Bronchial epithelial cell (primary cell): ENCODE data around the gene ESRRA. TPM values are rescaled to one million over a fixed set of nuclear protein-coding genes. Genes with fewer than 3 reads are reported as not detected.
A peak's percentile ranks its signal among the peaks of the same experiment; 100 is the strongest.

Source experiments
- DNase-seq: peaks from one replicate; pipeline ENCODE4 v3.0.0-alpha.2; 2010; ENCODE audit warnings: low read depth
- FAIRE-seq: peaks from 2 replicates; lab custom pipeline; 2011; peaks lifted over from hg19 to GRCh38; lab: Jason Lieb, UNC
- H3K27me3 ChIP-seq: 2 replicates; pipeline ENCODE4 v1.5.1; 2011; ENCODE audit warnings: low read length; ENCODE audit not compliant: control insufficient read depth, insufficient read depth
- H3K36me3 ChIP-seq: 2 replicates; pipeline ENCODE4 v1.5.1; 2011; ENCODE audit warnings: low read length; ENCODE audit not compliant: control insufficient read depth, insufficient read depth
- H3K4me3 ChIP-seq: 2 replicates; pipeline ENCODE4 v1.5.1; 2011; ENCODE audit warnings: mild to moderate bottlenecking, low read depth, low read length, control low read depth
- CTCF ChIP-seq: IDR thresholded peaks from 2 replicates; pipeline ENCODE4 v1.5.1; 2011; ENCODE audit warnings: mild to moderate bottlenecking, moderate library complexity, low read length, control low read depth, inconsistent platforms; ENCODE audit not compliant: insufficient read depth, severe bottlenecking
- total RNA-seq: library from RNA; depleted of rRNA; stranded (reverse); fragments of >200 nt; gene quantifications from 2 replicates; pipeline ENCODE4 v1.2.1, GENCODE V29; 2014

The ESRRA gene
- total RNA-seq, 1 donor from 2014 or later = 139 TPM

- no peak for TF ChIP-seq CTCF
- DNase-seq (no peak), FAIRE-seq (no peak)
- H3K27me3 ChIP-seq = no peaks in the 10 kb centered on the region
- peaks cover 16% of the 10 kb centered on the region for H3K36me3 ChIP-seq
- no peak overlapping the region for H3K4me3 ChIP-seq
These were observed 26.6 kb upstream of the ESRRA start for GRCh38 chr11:64278576-64279190.

DNA sequence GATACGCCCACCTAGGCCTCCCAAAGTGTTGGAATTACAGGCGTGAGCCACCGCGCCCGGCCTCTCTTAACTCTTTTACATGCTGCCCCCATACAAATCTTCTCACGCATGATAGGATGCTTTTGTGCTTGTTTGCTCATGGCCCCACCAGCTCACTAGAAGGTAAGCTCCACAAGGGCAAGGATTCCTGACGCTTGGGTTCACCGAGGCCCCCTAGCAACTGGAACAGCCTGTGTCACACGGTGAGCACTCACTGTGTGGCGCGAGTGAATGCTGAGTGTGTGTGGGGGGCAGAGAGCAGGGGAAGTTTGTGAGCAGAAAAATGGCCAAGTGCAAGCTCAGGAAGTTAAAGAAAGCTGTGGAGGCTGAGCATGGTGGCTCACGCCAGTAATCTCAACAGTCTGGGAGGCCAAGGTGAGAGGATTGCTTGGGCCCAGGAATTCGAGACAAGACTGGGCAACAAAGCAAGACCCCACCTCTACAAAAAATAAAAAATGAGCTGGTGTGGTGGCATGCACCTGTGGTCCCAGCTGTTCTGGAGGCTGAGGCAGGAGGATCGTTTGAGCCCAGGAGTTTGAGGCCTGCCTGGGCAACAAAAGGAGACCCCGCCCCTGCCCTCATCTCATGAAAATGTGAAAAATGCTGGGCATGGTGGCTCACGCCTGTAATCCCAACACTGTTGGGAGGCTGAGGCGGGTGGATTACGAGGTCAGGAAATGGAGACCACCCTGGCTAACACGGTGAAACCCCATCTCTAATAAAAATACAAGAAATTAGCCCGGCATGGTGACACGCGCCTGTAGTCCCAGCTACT lies 23.2 kb upstream of the ESRRA start:
- TF ChIP-seq CTCF = no peak
- H3K36me3 ChIP-seq = peaks cover 9% of the 10 kb centered on the region
- no peak for DNase-seq
- FAIRE-seq = peak; percentile 50
- H3K27me3 ChIP-seq = no peaks in the 10 kb centered on the region
- no peak overlapping the region for H3K4me3 ChIP-seq

GRCh38 chr11:64283092-64283491 lies 22.2 kb upstream of the ESRRA start:
- no peak for TF ChIP-seq CTCF
- H3K36me3 ChIP-seq = peaks cover 9% of the 10 kb centered on the region
- DNase-seq (no peak), FAIRE-seq (no peak)
- H3K27me3 ChIP-seq = no peaks in the 10 kb centered on the region
- no peak overlapping the region for H3K4me3 ChIP-seq

GRCh38 chr11:64284048-64284961 lies 21.0 kb upstream of the ESRRA start, which contains the start of gene BAD:
Gene BAD (minus strand): TSS chr11:64284665. CDS start chr11:64284368, 297 bp downstream.
- FAIRE-seq (peak; percentile 40), DNase-seq (peak; percentile 76)
- peak within 1 kb of the TSS; percentile 72 for H3K4me3 ChIP-seq
- H3K27me3 ChIP-seq = no peaks in the 10 kb centered on the region
- H3K36me3 ChIP-seq = peaks cover 6% of the 10 kb centered on the region
- no peak for TF ChIP-seq CTCF

DNA sequence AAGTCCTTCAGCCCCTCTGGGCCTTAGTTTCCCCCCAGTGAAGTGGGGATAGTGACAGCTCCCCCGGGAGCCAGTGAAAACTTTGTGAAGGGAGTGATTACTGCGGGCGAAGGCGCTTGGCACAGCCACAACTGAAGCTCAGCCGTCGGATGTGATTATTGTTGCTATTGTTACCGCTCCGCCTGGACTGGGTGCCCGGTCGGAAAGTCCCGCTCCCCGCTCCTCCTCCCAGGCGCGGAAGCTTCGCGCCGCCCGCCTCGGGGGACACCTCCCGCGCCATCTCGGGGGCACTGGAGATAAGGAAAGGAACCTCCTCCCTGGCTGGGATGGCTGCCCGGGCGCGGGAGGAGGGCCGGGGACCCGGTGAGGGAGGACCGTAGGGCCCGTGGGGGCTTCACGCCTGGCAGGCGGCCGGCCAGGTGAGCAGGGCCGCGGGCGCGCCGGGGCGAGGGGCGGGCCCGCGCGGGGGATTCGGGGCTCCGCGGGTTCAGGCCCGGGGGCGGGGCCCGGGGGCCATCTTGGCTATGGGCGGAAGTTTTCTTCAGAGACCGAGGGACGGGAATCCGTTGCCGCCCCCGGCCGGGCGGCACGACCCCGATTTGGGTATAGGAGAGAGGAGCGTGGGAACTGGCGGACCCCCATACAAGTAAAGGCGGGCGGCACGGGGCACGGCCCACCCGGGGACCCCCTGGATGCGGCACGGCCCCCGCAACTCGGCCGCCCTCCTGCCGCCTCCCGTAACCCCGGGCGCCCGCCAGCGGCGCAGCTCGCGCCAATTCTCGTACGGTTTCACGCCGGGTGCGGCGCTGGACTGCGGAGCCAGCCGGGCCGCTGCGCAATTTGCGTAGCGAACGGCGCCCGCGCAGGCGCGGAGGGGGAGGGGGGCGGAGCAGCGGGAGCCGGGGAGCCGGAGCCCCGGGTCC lies 20.1 kb upstream of the ESRRA start, which contains the start of gene GPR137:
Gene GPR137 (plus strand): TSS at position 887 of the 923 bp plus-strand sequence. CDS start 677 bp downstream, outside the sequence.
- FAIRE-seq (no peak), DNase-seq (peak; percentile 48)
- Histone ChIP-seq H3K4me3 (peak within 1 kb of the TSS; percentile 72), H3K36me3 (peaks cover 6% of the 10 kb centered on the region), H3K27me3 (no peaks in the 10 kb centered on the region)
- no peak for TF ChIP-seq CTCF
